Mesenchymal stem cell (in vitro differentiated cells and primary cell): ENCODE results near the gene BTD.

Source experiments
- DNase-seq: peaks from one replicate; pipeline ENCODE4 v3.0.0-alpha.2; 2013
- H2AFZ ChIP-seq: one replicate; pipeline ENCODE4 v1.6.1; 2013; ENCODE audit warnings: low read depth, mild to moderate bottlenecking, control low read depth, inconsistent platforms, low read length, moderate library complexity
- H2AK5ac ChIP-seq: 2 replicates; pipeline ENCODE4 v1.6.1; 2013; ENCODE audit warnings: low read length, moderate library complexity, mild to moderate bottlenecking, inconsistent platforms; ENCODE audit not compliant: severe bottlenecking
- H2BK120ac ChIP-seq: one replicate; pipeline ENCODE4 v1.6.1; 2013; ENCODE audit warnings: low read depth, mild to moderate bottlenecking, inconsistent platforms, low read length, moderate library complexity
- H2BK12ac ChIP-seq, 2 experiments: one replicate each; pipeline ENCODE4 v1.6.1; 2013; ENCODE audit warnings: inconsistent platforms in 2 of 2, low read length in 2 of 2, mild to moderate bottlenecking in 2 of 2, moderate library complexity in 2 of 2, control low read depth in 1 of 2
- H2BK15ac ChIP-seq: one replicate; pipeline ENCODE4 v1.6.1; 2013; ENCODE audit warnings: mild to moderate bottlenecking, low read depth, inconsistent platforms; ENCODE audit not compliant: poor library complexity, severe bottlenecking
- H2BK5ac ChIP-seq: 2 replicates; pipeline ENCODE4 v1.6.1; 2013; ENCODE audit warnings: low read depth, mild to moderate bottlenecking, low read length, control low read depth, inconsistent platforms; ENCODE audit not compliant: poor library complexity, severe bottlenecking
- H3K14ac ChIP-seq, 2 experiments: one replicate each; pipeline ENCODE4 v1.6.1; 2013; ENCODE audit warnings: inconsistent platforms in 2 of 2, low read length in 2 of 2, control low read depth in 1 of 2, mild to moderate bottlenecking in 1 of 2, moderate library complexity in 1 of 2
- H3K18ac ChIP-seq, 2 experiments: one replicate each; pipeline ENCODE4 v1.6.1; 2013; ENCODE audit warnings: inconsistent platforms in 2 of 2, low read length in 2 of 2, control low read depth in 1 of 2, low read depth in 1 of 2, mild to moderate bottlenecking in 1 of 2
- H3K23ac ChIP-seq, 2 experiments: one replicate each; pipeline ENCODE4 v1.6.1; 2013; ENCODE audit warnings: inconsistent platforms in 2 of 2, low read length in 2 of 2, mild to moderate bottlenecking in 2 of 2, moderate library complexity in 2 of 2, control low read depth in 1 of 2
- H3K27ac ChIP-seq: 2 replicates; pipeline ENCODE4 v1.5.1; 2013; ENCODE audit warnings: mild to moderate bottlenecking, moderate library complexity, low read length, control low read depth, inconsistent platforms; ENCODE audit not compliant: poor library complexity, severe bottlenecking
- H3K27me3 ChIP-seq, 2 experiments: 2 replicates each; pipeline versions ENCODE4 v1.6.1 to v1.7.0; 2013; ENCODE audit warnings: low read length in 2 of 2, mild to moderate bottlenecking in 2 of 2, moderate library complexity in 2 of 2, control low read depth in 1 of 2, inconsistent platforms in 1 of 2; ENCODE audit not compliant: control insufficient read depth in 1 of 2, insufficient read depth in 1 of 2
- H3K36me3 ChIP-seq, 2 experiments: 2 replicates each; pipeline versions ENCODE4 v1.6.1 to v1.7.0; 2013; ENCODE audit warnings: low read length in 2 of 2, control low read depth in 1 of 2, inconsistent platforms in 1 of 2, low read depth in 1 of 2, mild to moderate bottlenecking in 1 of 2; ENCODE audit not compliant: insufficient read depth in 2 of 2, control insufficient read depth in 1 of 2
- H3K4ac ChIP-seq, 2 experiments: one replicate each; pipeline ENCODE4 v1.6.1; 2013; ENCODE audit warnings: inconsistent platforms in 2 of 2, low read length in 2 of 2, mild to moderate bottlenecking in 2 of 2, moderate library complexity in 2 of 2, control low read depth in 1 of 2, low read depth in 1 of 2
- H3K4me1 ChIP-seq: 2 replicates; pipeline ENCODE4 v1.6.1; 2013; ENCODE audit warnings: low read depth, low read length, control low read depth; ENCODE audit not compliant: control insufficient read depth, insufficient read depth
- H3K4me2 ChIP-seq: 2 replicates; pipeline ENCODE4 v1.6.1; 2013; ENCODE audit warnings: low read length, mild to moderate bottlenecking, inconsistent platforms; ENCODE audit not compliant: poor library complexity, severe bottlenecking
- H3K4me3 ChIP-seq, 2 experiments: 2 replicates each; pipeline versions ENCODE4 v1.5.1 to v1.7.0; 2013; ENCODE audit warnings: low read length in 2 of 2, mild to moderate bottlenecking in 2 of 2, control low read depth in 1 of 2, low read depth in 1 of 2; ENCODE audit not compliant: insufficient read depth in 1 of 2
- H3K79me1 ChIP-seq: replicated peaks from 2 replicates; pipeline ENCODE4 v1.6.1; 2013; ENCODE audit warnings: mild to moderate bottlenecking, control low read depth, low read length, inconsistent platforms; ENCODE audit not compliant: poor library complexity, severe bottlenecking
- H3K9ac ChIP-seq: 2 replicates; pipeline ENCODE4 v1.7.0; 2013; ENCODE audit warnings: mild to moderate bottlenecking, low read length, moderate library complexity
- H3K9me3 ChIP-seq: 2 replicates; pipeline ENCODE4 v1.7.0; 2013; ENCODE audit warnings: mild to moderate bottlenecking, low read length; ENCODE audit not compliant: control insufficient read depth
- H4K8ac ChIP-seq: one replicate; pipeline ENCODE4 v1.6.1; 2013; ENCODE audit warnings: inconsistent platforms, mild to moderate bottlenecking, low read length, moderate library complexity
- H4K91ac ChIP-seq: one replicate; pipeline ENCODE4 v1.6.1; 2013; ENCODE audit warnings: mild to moderate bottlenecking, low read length, inconsistent platforms
- WGBS: methylation state at CpG from one replicate; pipeline ENCODE4 v1.1.7; 2013; ENCODE audit warnings: mixed read lengths; 5-methylcytosine and 5-hydroxymethylcytosine counted together

Gene BTD

GRCh38 chr3:15635121-15635661, 33.6 kb downstream of the BTD start:
- WGBS, result 81% methylated on average over 13 of the region's 13 CpGs
- no peak overlapping the region for H2AFZ ChIP-seq
- peak overlapping the region in 1 of 2 experiments; percentile 87 for H3K14ac ChIP-seq
- H3K4me1 ChIP-seq, result peaks cover 24% of the 10 kb centered on the region
- peak overlapping the region; percentile 85 for H2BK120ac ChIP-seq
- no peaks in the 10 kb centered on the region for H3K27me3 ChIP-seq
- peak; percentile 74 for DNase-seq
- no peaks in the 10 kb centered on the region for H3K36me3 ChIP-seq
- H3K79me1 ChIP-seq, result peaks cover 9% of the 10 kb centered on the region
- H2BK15ac ChIP-seq, result no peak overlapping the region
- H4K91ac ChIP-seq, result peak overlapping the region; percentile 45
- peak overlapping the region; percentile 6 to 94 for H3K18ac ChIP-seq
- peak overlapping the region; percentile 92 for H4K8ac ChIP-seq
- peak overlapping the region; percentile 96 for H3K27ac ChIP-seq
- peak overlapping the region in 1 of 2 experiments; percentile 56 for H3K4me3 ChIP-seq
- no peak overlapping the region for H3K23ac ChIP-seq
- H3K9ac ChIP-seq, result peak overlapping the region; percentile 89
- H3K9me3 ChIP-seq, result no peaks in the 10 kb centered on the region
- no peak overlapping the region for H3K4me2 ChIP-seq
- H2AK5ac ChIP-seq, result peak overlapping the region; percentile 21
- H2BK12ac ChIP-seq, result peak overlapping the region; percentile 75 to 99
- H2BK5ac ChIP-seq, result peak overlapping the region; percentile 81
- peak overlapping the region; percentile 56 to 75 for H3K4ac ChIP-seq

GRCh38 chr3:15636028-15636709, 34.6 kb downstream of the BTD start:
- Histone ChIP-seq H3K4me2 (peak overlapping the region; percentile 29), H3K4me1 (peaks cover 24% of the 10 kb centered on the region), H3K9ac (peak overlapping the region; percentile 89), H3K36me3 (no peaks in the 10 kb centered on the region), H3K79me1 (peaks cover 9% of the 10 kb centered on the region), H2AFZ (peak overlapping the region; percentile 73), H2BK120ac (peak overlapping the region; percentile 93), H4K91ac (peak overlapping the region; percentile 94), H2BK12ac (peak overlapping the region; percentile 75 to 99), H3K4ac (peak overlapping the region; percentile 92 to 94), H4K8ac (peak overlapping the region; percentile 97), H3K27me3 (no peaks in the 10 kb centered on the region), H3K9me3 (no peaks in the 10 kb centered on the region), H3K23ac (no peak overlapping the region), H3K14ac (peak overlapping the region in 1 of 2 experiments; percentile 12), H3K18ac (peak overlapping the region; percentile 94 to 97), H2BK5ac (peak overlapping the region; percentile 92), H2BK15ac (no peak overlapping the region), H3K27ac (peak overlapping the region; percentile 96), H2AK5ac (peak overlapping the region; percentile 29), H3K4me3 (peak overlapping the region in 1 of 2 experiments; percentile 56)
- DNase-seq, result peak; percentile 94
- WGBS, result 3% methylated on average over 13 of the region's 14 CpGs

- Histone ChIP-seq H3K27ac (peak overlapping the region; percentile 49), H2AFZ (no peak overlapping the region), H3K36me3 (peaks cover 0 to 4% of the 10 kb centered on the region in 2 experiments), H3K4me3 (no peak overlapping the region), H3K14ac (peak overlapping the region in 1 of 2 experiments; percentile 90), H3K9ac (peak overlapping the region; percentile 54), H2AK5ac (peak overlapping the region; percentile 67), H3K27me3 (no peaks in the 10 kb centered on the region), H2BK5ac (no peak overlapping the region), H2BK12ac (peak overlapping the region; percentile 22 to 99), H3K23ac (no peak overlapping the region), H3K9me3 (no peaks in the 10 kb centered on the region), H3K4me2 (no peak overlapping the region), H2BK15ac (no peak overlapping the region), H2BK120ac (peak overlapping the region; percentile 93), H3K18ac (peak overlapping the region in 1 of 2 experiments; percentile 98), H3K4ac (peak overlapping the region; percentile 39 to 85), H3K79me1 (peaks cover 6% of the 10 kb centered on the region), H3K4me1 (peaks cover 19% of the 10 kb centered on the region), H4K8ac (peak overlapping the region; percentile 33), H4K91ac (no peak overlapping the region)
- WGBS, result 81% methylated on average over 4 of the region's 7 CpGs
- DNase-seq, result peak; percentile 28
Observed at GRCh38 chr3:15637131-15637951, 35.8 kb downstream of the BTD start.
